GM21723 (cell line): ENCODE measurements around the gene CAPZB.

ENCODE experiments used
- ATAC-seq: cut with Tn5 transposase; IDR thresholded peaks from one replicate; pipeline ENCODE4 v1.9.1; 2021; ENCODE audit warnings: mild to moderate bottlenecking, moderate library complexity; ENCODE audit not compliant: unreplicated experiment

The CAPZB gene

GRCh38 chr1:19410393-19410792, 74.9 kb downstream of the CAPZB start:
- ATAC-seq = no peak

GRCh38 chr1:19409477-19410341, 75.6 kb downstream of the CAPZB start:
- no peak for ATAC-seq

GRCh38 chr1:19407494-19408096, 77.7 kb downstream of the CAPZB start:
- ATAC-seq = no peak

- ATAC-seq = no peak
Observed at GRCh38 chr1:19406680-19407079, 78.7 kb downstream of the CAPZB start.

- no peak for ATAC-seq
Observed at GRCh38 chr1:19405761-19406487, 79.4 kb downstream of the CAPZB start.

GRCh38 chr1:19405195-19405760, 80.1 kb downstream of the CAPZB start:
- no peak for ATAC-seq

- no peak for ATAC-seq
Observed at GRCh38 chr1:19404748-19405147, 80.6 kb downstream of the CAPZB start.

GRCh38 chr1:19403256-19403655, 82.1 kb downstream of the CAPZB start:
- no peak for ATAC-seq

GRCh38 chr1:19402031-19402813, 83.1 kb downstream of the CAPZB start:
- ATAC-seq = no peak

GRCh38 chr1:19401535-19401889, 83.8 kb downstream of the CAPZB start:
- ATAC-seq = no peak

- no peak for ATAC-seq
Observed at GRCh38 chr1:19400875-19401534, 84.3 kb downstream of the CAPZB start.

- no peak for ATAC-seq
Observed at GRCh38 chr1:19400192-19400611, 85.1 kb downstream of the CAPZB start.

GRCh38 chr1:19398309-19398760, 87.0 kb downstream of the CAPZB start:
- no peak for ATAC-seq

GRCh38 chr1:19397217-19397945, 88.0 kb downstream of the CAPZB start:
- ATAC-seq = no peak

- ATAC-seq = no peak
Observed at GRCh38 chr1:19396280-19396679, 89.1 kb downstream of the CAPZB start.

GRCh38 chr1:19395678-19396192, 89.6 kb downstream of the CAPZB start:
- ATAC-seq = no peak

- ATAC-seq = no peak
Observed at GRCh38 chr1:19393046-19393445, 92.3 kb downstream of the CAPZB start.

- no peak for ATAC-seq
Observed at GRCh38 chr1:19392221-19392620, 93.1 kb downstream of the CAPZB start.

GRCh38 chr1:19391596-19391981, 93.8 kb downstream of the CAPZB start:
- no peak for ATAC-seq
